CMK (cell line): ENCODE data around the gene KCNJ4.

Experiments used
- DNase-seq: peaks from one replicate; pipeline ENCODE4 v3.0.0-alpha.2; 2010; ENCODE audit warnings: low read depth

Gene KCNJ4

GRCh38 chr22:38455076-38455529 is at the start of gene KCNJ4:
Gene KCNJ4 (minus strand): TSS chr22:38455199. CDS start chr22:38428132, 27,067 bp downstream.
- DNase-seq, result no peak

DNA sequence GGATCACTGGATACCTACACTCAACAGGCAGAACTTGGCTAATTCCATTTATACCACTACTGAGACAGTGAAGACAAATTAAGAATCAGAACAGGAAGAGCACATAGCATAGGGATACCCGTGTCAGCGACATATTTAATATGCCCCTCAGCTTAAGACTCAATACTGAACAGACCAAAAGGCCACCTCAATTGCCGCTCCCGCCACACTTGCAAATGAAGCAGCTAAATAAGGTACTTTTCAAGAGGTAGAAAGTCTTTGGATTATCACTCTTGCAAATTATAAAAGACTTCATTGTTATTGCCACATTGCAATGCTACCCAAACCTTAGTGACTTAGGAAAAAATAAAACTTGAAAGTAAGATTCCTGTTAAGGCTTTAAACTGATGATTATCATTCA is 48.0 kb upstream of the KCNJ4 start:
- DNase-seq, result no peak

GRCh38 chr22:38501797-38502672 is 47.0 kb upstream of the KCNJ4 start:
- DNase-seq, result no peak

DNA sequence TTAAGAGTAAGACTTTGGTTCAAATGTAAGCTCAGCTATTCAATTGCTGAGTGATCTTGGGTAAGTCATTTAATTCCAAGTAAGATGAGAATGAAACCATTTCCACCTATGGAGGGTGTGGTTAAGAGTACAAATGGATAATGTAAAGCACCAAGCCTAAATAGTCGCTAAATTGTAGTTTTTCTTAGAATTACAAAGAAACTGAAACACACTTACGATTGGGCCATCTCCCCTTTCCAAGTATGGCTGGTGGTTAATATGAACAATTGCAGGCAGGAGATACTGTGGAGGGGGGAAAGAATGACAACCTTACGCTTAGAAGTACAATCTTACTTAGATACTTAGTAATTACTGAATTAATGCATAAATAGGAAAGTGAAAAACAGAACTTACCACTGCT is 42.9 kb upstream of the KCNJ4 start:
- DNase-seq, result no peak

- no peak for DNase-seq
Observed at GRCh38 chr22:38494939-38495338, 39.9 kb upstream of the KCNJ4 start.

DNA sequence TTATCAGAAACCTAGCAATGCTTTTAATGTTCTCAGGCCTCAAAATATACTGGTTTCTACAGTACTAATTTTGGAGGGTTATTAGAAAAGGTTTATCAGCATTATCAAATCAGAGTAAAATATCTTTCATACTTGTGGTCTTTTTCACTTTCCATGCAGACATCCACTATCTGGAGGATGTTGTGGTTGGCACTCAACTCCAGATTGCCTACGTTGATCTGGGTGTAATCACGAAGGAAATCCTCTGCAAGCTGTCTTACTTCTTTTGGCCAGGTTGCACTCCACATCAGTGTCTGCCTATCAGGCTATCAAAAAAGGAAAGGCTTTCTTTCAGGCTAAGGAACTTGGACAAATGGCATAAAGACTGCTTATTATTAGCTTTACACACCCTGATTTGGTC is 39.5 kb upstream of the KCNJ4 start:
- no peak for DNase-seq

DNA sequence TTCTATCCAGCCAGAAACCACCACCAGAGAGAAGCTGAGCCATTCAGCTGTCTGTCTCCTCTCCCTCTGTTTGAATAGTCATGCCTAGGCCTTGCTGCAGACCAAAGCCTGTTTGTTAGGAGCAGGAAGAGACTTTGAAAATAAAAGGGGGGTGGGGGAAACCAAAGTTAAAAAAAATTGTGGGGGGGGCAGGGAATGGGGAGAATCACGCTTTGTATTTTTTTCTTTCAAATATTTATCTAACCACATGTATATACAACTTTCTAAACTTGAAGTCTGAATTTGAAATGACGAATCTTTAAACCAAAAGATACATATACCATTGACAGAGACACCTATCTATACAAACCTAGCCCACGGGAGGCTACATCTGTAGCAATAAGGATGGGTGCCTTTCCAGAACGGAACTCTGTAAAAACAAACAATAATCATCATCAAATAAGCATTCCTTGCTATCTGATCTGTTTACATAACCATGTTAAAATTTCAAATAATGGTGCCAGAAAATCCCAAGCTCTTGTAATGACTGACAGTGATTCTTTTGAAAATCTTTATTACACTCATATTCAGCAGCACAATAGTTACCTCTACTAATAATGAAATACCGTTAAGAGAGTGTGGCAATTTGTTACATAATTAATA is 36.8 kb upstream of the KCNJ4 start:
- no peak for DNase-seq

DNA sequence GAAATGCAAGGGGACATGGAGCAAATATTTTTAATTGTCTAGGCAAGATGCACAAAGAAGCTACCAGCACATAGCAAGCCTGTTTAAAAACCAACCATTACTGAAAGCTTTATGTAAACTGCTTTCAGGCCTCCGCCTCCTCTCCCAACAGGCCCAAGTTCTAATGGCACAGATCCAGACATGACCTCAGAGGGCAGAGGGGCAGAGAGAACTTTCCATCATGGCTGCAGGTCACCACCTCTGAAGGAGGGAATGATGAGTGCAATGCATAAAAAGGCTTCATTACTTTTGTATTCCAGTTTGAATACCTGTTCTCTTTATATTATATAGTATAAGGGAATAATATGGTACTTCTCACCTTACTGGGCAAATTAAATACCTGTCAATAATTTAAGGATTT is 35.9 kb upstream of the KCNJ4 start:
- no peak for DNase-seq

DNA sequence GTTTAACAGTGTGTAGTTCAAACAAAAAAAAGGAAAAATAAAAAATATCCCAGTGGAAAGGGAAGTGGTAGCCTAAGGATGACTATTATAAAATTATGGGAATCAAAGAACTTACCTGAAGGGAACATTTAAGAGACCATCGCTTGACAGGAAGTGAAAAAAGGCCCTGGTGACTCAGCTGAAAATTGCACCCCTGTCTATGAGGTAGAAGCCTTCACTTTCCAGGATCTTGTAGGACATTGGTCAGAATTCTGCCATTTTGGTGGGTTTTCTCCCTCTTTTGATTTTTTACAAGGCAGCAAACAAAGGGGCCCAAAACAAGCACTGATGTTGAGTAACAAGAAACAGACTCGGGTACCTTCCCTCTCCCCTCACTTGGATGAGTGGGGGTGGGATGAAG is 35.5 kb upstream of the KCNJ4 start:
- no peak for DNase-seq

GRCh38 chr22:38489561-38490145 is 34.7 kb upstream of the KCNJ4 start:
- no peak for DNase-seq

DNA sequence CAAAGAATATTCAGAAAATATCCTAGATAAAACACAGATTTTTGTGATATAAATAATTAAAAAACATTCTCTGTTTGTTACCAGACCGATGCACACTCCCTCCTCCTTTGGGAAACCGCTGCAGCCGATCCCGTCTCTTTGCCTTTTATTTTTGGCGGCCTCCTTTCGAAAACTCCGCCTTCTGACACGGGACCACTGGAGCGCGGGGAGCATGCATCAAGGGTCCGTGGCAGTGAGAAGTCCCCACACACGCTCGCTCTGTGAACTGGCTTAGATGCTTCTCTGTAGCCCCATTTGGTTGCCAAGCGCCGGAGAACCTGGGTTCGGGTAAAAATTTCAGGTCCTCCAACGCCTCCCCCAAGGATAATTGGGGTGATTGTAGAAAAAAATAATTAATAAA is 34.1 kb upstream of the KCNJ4 start:
- no peak for DNase-seq

DNA sequence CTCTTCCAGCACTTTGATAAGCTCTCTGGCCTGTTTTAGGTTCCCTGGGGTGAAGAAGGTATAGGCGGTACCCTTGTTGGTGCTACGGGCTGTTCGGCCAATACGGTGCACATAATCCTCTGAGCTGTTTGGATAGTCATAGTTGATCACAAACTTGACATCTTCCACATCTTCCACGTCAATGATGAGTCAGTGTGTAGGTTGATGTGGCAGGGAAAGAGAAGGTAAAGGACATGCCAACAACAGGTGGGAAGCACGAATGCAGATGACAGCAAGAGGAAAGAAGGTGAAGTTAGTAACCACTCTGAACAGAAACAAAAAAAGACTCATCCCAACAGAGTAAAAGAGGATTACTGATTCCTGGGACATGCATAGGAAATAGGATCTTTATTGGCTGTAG is 32.9 kb upstream of the KCNJ4 start:
- DNase-seq, result no peak

- no peak for DNase-seq
Observed at GRCh38 chr22:38485783-38486182, 30.8 kb upstream of the KCNJ4 start.

- DNase-seq, result no peak
Observed at GRCh38 chr22:38484244-38484643, 29.2 kb upstream of the KCNJ4 start.

GRCh38 chr22:38482662-38483308 is 27.8 kb upstream of the KCNJ4 start:
- no peak for DNase-seq

DNA sequence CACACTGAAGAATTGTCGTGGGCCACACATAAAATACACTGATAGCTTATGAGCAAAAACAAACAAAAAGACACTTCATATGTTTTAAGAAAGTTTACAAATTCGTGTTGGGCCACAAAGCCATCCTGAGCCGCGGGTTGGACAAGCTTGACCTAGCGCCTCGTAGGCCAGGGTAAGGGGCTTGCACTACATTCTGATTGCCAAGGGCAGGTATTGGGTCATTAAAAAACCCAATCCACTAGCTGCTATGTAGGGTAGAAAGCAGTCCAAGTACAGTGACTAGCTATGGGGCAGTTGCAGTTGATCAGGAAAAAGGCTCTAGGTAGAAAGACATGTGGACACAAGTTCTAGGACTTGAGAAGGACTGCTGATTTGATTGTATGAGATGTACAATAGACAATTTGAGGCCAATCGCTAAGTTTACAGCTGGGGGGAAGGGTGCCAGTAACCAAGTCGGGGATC is 26.9 kb upstream of the KCNJ4 start:
- DNase-seq, result no peak

GRCh38 chr22:38481162-38481870 is 26.3 kb upstream of the KCNJ4 start:
- no peak for DNase-seq

DNA sequence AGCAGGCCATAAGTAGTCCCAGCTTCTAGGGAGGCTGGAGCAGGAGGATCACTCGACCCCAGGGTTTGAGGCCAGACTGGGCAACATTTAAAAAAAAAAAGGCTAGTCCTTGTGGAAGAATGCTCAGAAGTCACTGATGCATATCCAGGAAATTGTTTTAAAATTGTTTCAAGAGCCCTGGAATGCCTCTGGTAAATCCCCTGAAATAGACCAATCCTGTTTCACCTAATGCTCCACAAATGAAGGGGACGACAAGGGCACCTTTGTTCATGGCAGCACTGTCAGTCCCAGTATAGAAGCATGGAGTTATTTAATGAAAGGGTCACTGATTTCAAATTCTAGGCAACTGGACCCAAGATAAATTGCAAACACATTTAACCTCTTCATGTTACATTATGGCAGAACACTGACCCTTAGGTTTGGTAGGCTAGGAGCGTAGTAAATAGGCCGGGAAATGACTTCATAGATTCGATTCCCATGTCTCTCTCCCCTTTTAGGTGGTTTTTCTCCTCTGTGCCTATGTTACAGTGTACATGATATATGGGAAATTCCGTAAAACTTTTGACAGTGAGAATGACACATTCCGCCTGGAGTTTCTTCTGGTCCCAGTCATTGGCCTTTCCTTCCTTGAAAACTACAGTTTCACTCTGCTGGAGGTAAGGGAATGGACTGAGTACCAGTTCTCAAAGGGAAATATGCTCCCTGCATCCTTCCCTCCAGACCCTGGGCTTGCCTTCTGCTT is 24.3 kb upstream of the KCNJ4 start:
- DNase-seq, result no peak

DNA sequence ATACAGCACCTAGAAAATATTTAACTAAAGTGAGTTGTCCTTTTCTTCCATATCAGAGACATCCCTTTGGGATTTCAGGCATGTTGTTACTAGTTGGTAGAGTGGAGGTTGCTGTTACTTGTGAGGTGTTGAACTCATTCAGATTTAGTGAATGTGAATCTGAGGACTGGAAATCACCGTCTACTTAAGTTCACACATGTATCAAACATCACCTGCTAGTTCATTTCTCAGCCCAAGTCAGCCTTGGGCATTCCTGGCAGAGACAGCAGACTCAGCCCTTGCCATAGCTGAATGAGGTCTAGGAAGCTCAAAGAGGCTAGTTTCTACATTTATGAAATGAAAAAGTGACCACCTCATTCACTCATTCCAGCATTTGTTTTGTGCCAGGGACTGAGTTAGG is 22.6 kb upstream of the KCNJ4 start:
- DNase-seq, result no peak

- DNase-seq, result no peak
Observed at GRCh38 chr22:38474003-38474607, 19.1 kb upstream of the KCNJ4 start.

- no peak for DNase-seq
Observed at GRCh38 chr22:38471237-38471636, 16.2 kb upstream of the KCNJ4 start.
